Smooth muscle cell (in vitro differentiated cells): Measurements from ENCODE around the gene KCTD21. TPM values are rescaled to one million over a fixed set of nuclear protein-coding genes. Genes with fewer than 3 reads are reported as not detected.
"Not testable (repeated sequence)": the region's sequence is repeated elsewhere in the genome, so short reads cannot be mapped to it uniquely, and the experiment has no call there.

ENCODE experiments used
- DNase-seq: peaks from one replicate; lab custom pipeline; 2025; ENCODE audit not compliant: unreplicated experiment; lab: John Stamatoyannopoulos, UW
- H2AFZ ChIP-seq: fragments of 200-600 bp; sonication (generic); 2 replicates; pipeline ENCODE4 v1.6.0; 2016; ENCODE audit warnings: antibody characterized with exemption, low read depth, mild to moderate bottlenecking
- H3F3A ChIP-seq: fragments of 200-600 bp; sonication (generic); 2 replicates; pipeline ENCODE4 v1.6.0; 2017; ENCODE audit warnings: antibody characterized with exemption, low read depth
- H3K27ac ChIP-seq: fragments of 200-600 bp; sonication (generic); 2 replicates; pipeline ENCODE4 v1.5.1; 2016; ENCODE audit warnings: low read depth, mild to moderate bottlenecking
- H3K27me3 ChIP-seq: fragments of 200-600 bp; sonication (generic); 2 replicates; pipeline ENCODE4 v1.6.1; 2016; ENCODE audit warnings: low read depth, mild to moderate bottlenecking
- H3K36me3 ChIP-seq: fragments of 200-600 bp; sonication (generic); 2 replicates; pipeline ENCODE4 v1.5.1; 2016; ENCODE audit warnings: low read depth
- H3K4me1 ChIP-seq: fragments of 200-600 bp; sonication (generic); 2 replicates; pipeline ENCODE4 v1.5.1; 2016; ENCODE audit warnings: low read depth
- H3K4me2 ChIP-seq: fragments of 200-600 bp; sonication (generic); 2 replicates; pipeline ENCODE4 v1.6.0; 2016; ENCODE audit warnings: mild to moderate bottlenecking
- H3K4me3 ChIP-seq: fragments of 200-600 bp; sonication (generic); 2 replicates; pipeline ENCODE4 v1.5.1; 2016; ENCODE audit warnings: mild to moderate bottlenecking
- H3K79me2 ChIP-seq: fragments of 200-600 bp; sonication (generic); 2 replicates; pipeline ENCODE4 v1.6.0; 2016; ENCODE audit warnings: low read depth, mild to moderate bottlenecking
- H3K9ac ChIP-seq: fragments of 200-600 bp; sonication (generic); 2 replicates; pipeline ENCODE4 v1.6.0; 2016; ENCODE audit warnings: low read depth
- H3K9me3 ChIP-seq: fragments of 200-600 bp; sonication (generic); replicated peaks from 2 replicates; pipeline ENCODE4 v1.5.1; 2016; ENCODE audit warnings: low read depth
- H4K20me1 ChIP-seq: fragments of 200-600 bp; sonication (generic); 2 replicates; pipeline ENCODE4 v1.6.0; 2016; ENCODE audit warnings: low read depth
- whole genome bisulfite sequencing: methylation state at CpG from one replicate; pipeline ENCODE4 v1.1.7; 2016; ENCODE audit warnings: low lambda C conversion rate; 5-methylcytosine and 5-hydroxymethylcytosine counted together
- polyA plus RNA-seq: library from polyadenylated mRNA; unstranded; fragments of >200 nt; fragmentation: Nextera tagmentation; extraction: Ambion mirVana; gene quantifications from 2 replicates; pipeline ENCODE4 v1.2.1, GENCODE V29; 2016
- total RNA-seq: library from RNA; depleted of rRNA; stranded (reverse); fragments of >200 nt; gene quantifications from 2 replicates; pipeline ENCODE4 v1.2.3, GENCODE V29; 2014
- TF ChIP-seq, protein P1 (sequence below): fragments of 200-600 bp; sonication (generic); IDR thresholded peaks from 2 replicates; pipeline ENCODE4 v1.5.1; 2017; ENCODE audit warnings: borderline replicate concordance, mild to moderate bottlenecking, antibody characterized with exemption; ENCODE audit not compliant: insufficient read depth, poor library complexity, severe bottlenecking

KCTD21 gene
- total and polyA plus RNA-seq, 2 experiments from 2014 or later, result 4.9 to 23.5 TPM

DNA sequence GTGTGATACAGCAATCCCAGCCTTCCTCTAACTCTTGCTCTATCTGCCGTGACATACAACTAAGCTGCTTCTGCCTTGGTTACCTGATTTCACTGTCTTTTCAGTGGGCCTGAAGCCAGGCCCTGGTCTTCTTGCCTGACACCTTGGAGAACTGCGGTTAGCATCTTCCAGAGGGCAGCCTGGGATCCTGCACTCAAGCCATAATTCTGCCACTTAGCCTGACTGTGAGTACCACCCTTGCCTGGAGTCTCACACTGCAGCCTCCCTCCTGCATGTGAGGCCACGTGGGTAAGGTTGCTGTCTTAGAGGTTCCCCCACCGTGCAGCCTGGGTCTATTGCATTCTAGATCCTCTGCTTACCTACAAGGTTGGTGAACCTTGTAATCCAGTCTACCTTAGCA is 36.1 kb upstream of the KCTD21 start:
- Histone ChIP-seq H3K27ac (no peak overlapping the region), H3F3A (no peaks in the 10 kb centered on the region), H3K79me2 (no peaks in the 10 kb centered on the region), H4K20me1 (no peaks in the 10 kb centered on the region), H3K27me3 (no peaks in the 10 kb centered on the region), H3K4me2 (no peak overlapping the region), H3K4me1 (no peaks in the 10 kb centered on the region), H3K4me3 (no peak overlapping the region), H3K36me3 (no peaks in the 10 kb centered on the region), H2AFZ (no peak overlapping the region), H3K9me3 (no peaks in the 10 kb centered on the region), H3K9ac (no peak overlapping the region)
- no peak for DNase-seq
- 96% methylated on average over 4 of the region's 4 CpGs for WGBS
- TF ChIP-seq, protein P1, sequence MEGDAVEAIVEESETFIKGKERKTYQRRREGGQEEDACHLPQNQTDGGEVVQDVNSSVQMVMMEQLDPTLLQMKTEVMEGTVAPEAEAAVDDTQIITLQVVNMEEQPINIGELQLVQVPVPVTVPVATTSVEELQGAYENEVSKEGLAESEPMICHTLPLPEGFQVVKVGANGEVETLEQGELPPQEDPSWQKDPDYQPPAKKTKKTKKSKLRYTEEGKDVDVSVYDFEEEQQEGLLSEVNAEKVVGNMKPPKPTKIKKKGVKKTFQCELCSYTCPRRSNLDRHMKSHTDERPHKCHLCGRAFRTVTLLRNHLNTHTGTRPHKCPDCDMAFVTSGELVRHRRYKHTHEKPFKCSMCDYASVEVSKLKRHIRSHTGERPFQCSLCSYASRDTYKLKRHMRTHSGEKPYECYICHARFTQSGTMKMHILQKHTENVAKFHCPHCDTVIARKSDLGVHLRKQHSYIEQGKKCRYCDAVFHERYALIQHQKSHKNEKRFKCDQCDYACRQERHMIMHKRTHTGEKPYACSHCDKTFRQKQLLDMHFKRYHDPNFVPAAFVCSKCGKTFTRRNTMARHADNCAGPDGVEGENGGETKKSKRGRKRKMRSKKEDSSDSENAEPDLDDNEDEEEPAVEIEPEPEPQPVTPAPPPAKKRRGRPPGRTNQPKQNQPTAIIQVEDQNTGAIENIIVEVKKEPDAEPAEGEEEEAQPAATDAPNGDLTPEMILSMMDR, result no peak

GRCh38 chr11:78223320-78223954 is 35.0 kb upstream of the KCTD21 start:
- no peak for DNase-seq
- no peaks in the 10 kb centered on the region for H3F3A ChIP-seq
- H3K9ac ChIP-seq, result no peak overlapping the region
- no peak overlapping the region for H3K27ac ChIP-seq
- no peak overlapping the region for H3K4me2 ChIP-seq
- no peak overlapping the region for H2AFZ ChIP-seq
- WGBS, result 97% methylated on average over 9 of the region's 9 CpGs
- H3K36me3 ChIP-seq, result no peaks in the 10 kb centered on the region
- no peaks in the 10 kb centered on the region for H3K4me1 ChIP-seq
- no peaks in the 10 kb centered on the region for H3K79me2 ChIP-seq
- H4K20me1 ChIP-seq, result no peaks in the 10 kb centered on the region
- no peaks in the 10 kb centered on the region for H3K9me3 ChIP-seq
- no peaks in the 10 kb centered on the region for H3K27me3 ChIP-seq
- no peak overlapping the region for H3K4me3 ChIP-seq
- TF ChIP-seq, protein P1, result no peak

GRCh38 chr11:78222726-78223125 is 34.3 kb upstream of the KCTD21 start:
- H3F3A ChIP-seq, H3K36me3 ChIP-seq, H3K27ac ChIP-seq, H2AFZ ChIP-seq, H3K27me3 ChIP-seq, H3K9ac ChIP-seq, H3K79me2 ChIP-seq, DNase-seq, H3K4me2 ChIP-seq, H3K4me1 ChIP-seq, H4K20me1 ChIP-seq, H3K9me3 ChIP-seq, H3K4me3 ChIP-seq: not testable (repeated sequence)
- WGBS, result 88% methylated on average over 10 of the region's 10 CpGs

DNA sequence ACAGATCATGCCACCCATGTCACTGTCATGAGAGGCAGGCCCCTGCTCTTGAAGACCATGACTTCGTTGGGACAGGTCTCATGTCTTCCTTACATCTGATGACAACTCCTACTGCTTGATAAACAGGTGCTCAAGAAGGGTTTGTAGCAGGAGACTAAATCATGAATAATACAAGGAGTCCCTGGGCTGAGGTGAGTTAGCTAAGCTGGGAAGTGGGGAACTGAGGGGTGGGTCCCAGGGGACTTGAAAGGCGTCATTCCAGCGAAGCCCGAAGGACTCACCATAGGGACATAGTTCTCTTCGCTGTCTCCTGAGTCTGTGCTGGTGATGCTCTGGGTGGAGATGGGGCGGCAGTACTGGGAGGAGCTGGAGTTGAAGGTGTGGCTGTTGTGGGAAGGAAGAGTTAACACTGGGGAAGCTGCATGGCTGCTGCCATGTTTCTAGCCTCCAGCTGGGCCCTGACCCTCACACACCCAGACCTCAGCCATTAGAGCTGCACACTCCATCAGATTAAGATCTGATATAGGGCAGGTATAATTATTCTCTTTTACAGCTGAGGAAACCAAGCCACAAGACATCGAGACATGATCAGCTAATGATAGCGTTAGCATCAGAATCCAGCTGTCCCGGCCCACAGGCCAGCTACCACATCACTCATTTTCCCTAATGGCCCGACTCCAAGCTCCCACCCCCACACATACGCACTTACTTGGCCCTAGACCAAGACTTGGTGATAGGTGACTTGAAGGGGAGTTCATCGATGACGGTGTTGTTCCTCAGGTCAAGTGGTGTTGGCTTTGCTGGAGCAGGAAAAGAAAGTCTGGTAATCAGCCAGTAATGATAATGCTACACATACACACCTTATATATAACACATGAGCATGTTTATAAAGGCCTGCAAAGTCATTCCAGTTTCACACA is 33.2 kb upstream of the KCTD21 start:
- H3K4me1 ChIP-seq, result no peaks in the 10 kb centered on the region
- no peak overlapping the region for H3K4me3 ChIP-seq
- TF ChIP-seq, protein P1, result no peak
- H3F3A ChIP-seq, result no peaks in the 10 kb centered on the region
- 97% methylated on average over 13 of the region's 13 CpGs for WGBS
- H3K9ac ChIP-seq, result no peak overlapping the region
- no peaks in the 10 kb centered on the region for H3K79me2 ChIP-seq
- H3K4me2 ChIP-seq, result no peak overlapping the region
- H3K36me3 ChIP-seq, result no peaks in the 10 kb centered on the region
- no peak overlapping the region for H2AFZ ChIP-seq
- DNase-seq, result no peak
- H3K9me3 ChIP-seq, result no peaks in the 10 kb centered on the region
- no peaks in the 10 kb centered on the region for H4K20me1 ChIP-seq
- no peaks in the 10 kb centered on the region for H3K27me3 ChIP-seq
- no peak overlapping the region for H3K27ac ChIP-seq
